ENCODE results near the gene APBA2. TPM values are rescaled to one million over a fixed set of nuclear protein-coding genes. Genes with fewer than 3 reads are reported as not detected.
A peak's percentile ranks its signal among the peaks of the same experiment; 100 is the strongest.

Gene APBA2
- total and polyA plus RNA-seq, 2 of the 13 experiments (the other 11 are each of a cell fraction or from before 2014, with no cell fraction given), result 0.62 to 2.3 TPM

- H3K4me3 ChIP-seq (replicated peaks in 1 of 3; ENCODE audit: insufficient read depth in 1 of 3, low read depth in 2 of 3, low read length in 3 of 3), result no peak overlapping the region
- H3K4me1 ChIP-seq (ENCODE audit: insufficient read depth, low read length), result no peaks in the 10 kb centered on the region
- POLR2A ChIA-PET, result no interaction called here
- no peaks in the 10 kb centered on the region for H3K27me3 ChIP-seq (ENCODE audit: control insufficient read depth in 1 of 2, insufficient read depth in 2 of 2, low read length in 2 of 2)
- DNase-seq (ENCODE audit: low spot score) (no peak), ATAC-seq (no peak), FAIRE-seq (no peak)
- no peak for TF ChIP-seq CREB1 (IDR thresholded peaks at IDR 0.05)
- no peak for TF ChIP-seq CREB1 (CRISPR knock-in tag; IDR thresholded peaks at IDR 0.05)
- TF ChIP-seq MNT (IDR thresholded peaks at IDR 0.05), result peak; percentile 50
- BruUV-seq (replicated peaks), result no TSS peak
- no peaks in the 10 kb centered on the region for H3K79me2 ChIP-seq (ENCODE audit: insufficient read depth, low read length)
- no peak overlapping the region for H3K4me2 ChIP-seq (ENCODE audit: low read depth, low read length)
- no peaks in the 10 kb centered on the region for H4K20me1 ChIP-seq (ENCODE audit: insufficient read depth, low read length)
- in situ Hi-C loops (cut with HindIII; ENCODE audit: extremely low pct_ligation_motif_present, low pct_unique_long_range_greater_than_20kb), result no loop called here
- H3K36me3 ChIP-seq (replicated peaks in 1 of 2; ENCODE audit: control insufficient read depth in 1 of 2, insufficient read depth in 2 of 2, low read length in 2 of 2), result no peaks in the 10 kb centered on the region
- H3K27ac ChIP-seq (ENCODE audit: extremely low read length, insufficient read depth, low read length), result no peak overlapping the region
- 51% methylated on average over 6 of the region's 6 CpGs for WGBS (ENCODE audit: low lambda C conversion rate)
- CTCF ChIA-PET (ENCODE audit: low intra/inter-chr PET ratio, low total read pairs), result no interaction called here
- H2AFZ ChIP-seq (ENCODE audit: low read length), result no peak overlapping the region
- intact Hi-C loops (cut with micrococcal nuclease; ENCODE audit: unreplicated experiment), result no loop called here
- H3K9me3 ChIP-seq (ENCODE audit: low read length), result no peaks in the 10 kb centered on the region
- no peak overlapping the region for H3K9ac ChIP-seq (ENCODE audit: insufficient read depth, low read depth, low read length)
Measured at GRCh38 chr15:29058903-29059539, 173.2 kb downstream of the APBA2 start.

GRCh38 chr15:29059871-29060640 lies 174.3 kb downstream of the APBA2 start:
- 62% methylated on average over 15 of the region's 16 CpGs for WGBS (ENCODE audit: low lambda C conversion rate)
- no peaks in the 10 kb centered on the region for H4K20me1 ChIP-seq (ENCODE audit: insufficient read depth, low read length)
- intact Hi-C loops (cut with micrococcal nuclease; ENCODE audit: unreplicated experiment) (no loop called here), in situ Hi-C loops (cut with HindIII; ENCODE audit: extremely low pct_ligation_motif_present, low pct_unique_long_range_greater_than_20kb) (no loop called here)
- H3K9ac ChIP-seq (ENCODE audit: insufficient read depth, low read depth, low read length), result no peak overlapping the region
- no peak overlapping the region for H3K27ac ChIP-seq (ENCODE audit: extremely low read length, insufficient read depth, low read length)
- no peaks in the 10 kb centered on the region for H3K79me2 ChIP-seq (ENCODE audit: insufficient read depth, low read length)
- no peak overlapping the region for H3K4me3 ChIP-seq (replicated peaks in 1 of 3; ENCODE audit: insufficient read depth in 1 of 3, low read depth in 2 of 3, low read length in 3 of 3)
- H3K36me3 ChIP-seq (replicated peaks in 1 of 2; ENCODE audit: control insufficient read depth in 1 of 2, insufficient read depth in 2 of 2, low read length in 2 of 2), result no peaks in the 10 kb centered on the region
- DNase-seq (ENCODE audit: low spot score) (no peak), FAIRE-seq (no peak), ATAC-seq (no peak)
- H2AFZ ChIP-seq (ENCODE audit: low read length), result no peak overlapping the region
- ChIA-PET CTCF (ENCODE audit: low intra/inter-chr PET ratio, low total read pairs) (no interaction called here), POLR2A (no interaction called here)
- no peaks in the 10 kb centered on the region for H3K4me1 ChIP-seq (ENCODE audit: insufficient read depth, low read length)
- H3K27me3 ChIP-seq (ENCODE audit: control insufficient read depth in 1 of 2, insufficient read depth in 2 of 2, low read length in 2 of 2), result no peaks in the 10 kb centered on the region
- TF ChIP-seq GATAD2A (CRISPR knock-in tag; IDR thresholded peaks at IDR 0.05) (no peak), ZNF329 (CRISPR knock-in tag; IDR thresholded peaks at IDR 0.05; ENCODE audit: low read depth) (no peak)
- no TSS peak for BruUV-seq (replicated peaks)
- H3K4me2 ChIP-seq (ENCODE audit: low read depth, low read length), result no peak overlapping the region
- no peaks in the 10 kb centered on the region for H3K9me3 ChIP-seq (ENCODE audit: low read length)

Measured in HepG2 (cell line).